ENCODE results near the gene RTN4R. TPM values are rescaled to one million over a fixed set of nuclear protein-coding genes. Genes with fewer than 3 reads are reported as not detected.

Gene RTN4R
- total RNA-seq, 1 donor from 2014 or later: 0.79 TPM

GRCh38 chr22:20216863-20217499, 51.1 kb downstream of the RTN4R start:
- DNase-seq (ENCODE audit: low read depth in 2 of 2): no peak

GRCh38 chr22:20215742-20216141, 52.4 kb downstream of the RTN4R start:
- no peak for DNase-seq (ENCODE audit: low read depth in 2 of 2)

- DNase-seq (ENCODE audit: low read depth in 2 of 2): no peak
These were observed 53.3 kb downstream of the RTN4R start for GRCh38 chr22:20214853-20215252.

DNA sequence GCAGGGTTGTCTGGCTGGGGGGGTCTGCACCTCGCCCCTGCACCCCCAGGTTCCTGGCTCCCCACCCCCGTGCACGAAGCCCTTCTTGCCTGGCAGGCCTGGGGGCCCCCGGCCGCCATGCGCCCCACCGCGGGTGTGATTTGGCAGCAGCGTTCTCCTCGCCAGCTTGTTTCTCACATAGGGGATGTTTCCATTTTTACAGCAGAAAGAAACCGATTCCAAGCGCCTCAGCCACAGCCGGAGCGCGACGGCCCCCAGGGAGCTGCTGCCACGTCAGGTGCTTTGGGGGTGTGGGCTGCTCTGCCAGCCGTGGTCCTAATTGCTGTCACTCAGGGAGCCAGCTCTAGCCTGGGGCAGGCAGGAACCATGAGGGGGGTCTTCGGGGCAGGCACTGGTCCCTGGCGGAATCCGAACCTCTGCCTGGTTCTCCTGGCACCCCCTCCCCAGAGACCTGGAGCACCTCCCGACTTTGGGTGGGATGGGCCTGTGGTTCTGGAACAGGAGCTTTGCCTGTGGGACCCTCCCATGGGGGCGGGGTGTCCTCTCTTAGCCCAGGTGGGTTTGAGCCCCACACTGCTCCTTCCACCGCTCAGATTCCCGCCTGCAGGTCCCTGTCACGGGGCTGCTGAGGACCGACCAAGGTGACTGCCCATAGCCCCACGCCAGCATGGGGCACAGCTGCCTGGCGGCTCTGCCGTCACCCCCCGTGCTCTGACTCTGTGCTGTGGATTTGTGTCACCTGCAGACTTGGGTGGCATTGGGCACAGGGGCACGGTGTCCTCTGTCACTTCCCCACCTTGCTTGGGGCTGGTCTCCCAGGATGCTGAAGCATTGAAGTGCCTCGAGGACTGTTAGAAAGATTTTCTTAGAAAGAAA, 54.0 kb downstream of the RTN4R start:
- no peak for DNase-seq (ENCODE audit: low read depth in 2 of 2)

DNA sequence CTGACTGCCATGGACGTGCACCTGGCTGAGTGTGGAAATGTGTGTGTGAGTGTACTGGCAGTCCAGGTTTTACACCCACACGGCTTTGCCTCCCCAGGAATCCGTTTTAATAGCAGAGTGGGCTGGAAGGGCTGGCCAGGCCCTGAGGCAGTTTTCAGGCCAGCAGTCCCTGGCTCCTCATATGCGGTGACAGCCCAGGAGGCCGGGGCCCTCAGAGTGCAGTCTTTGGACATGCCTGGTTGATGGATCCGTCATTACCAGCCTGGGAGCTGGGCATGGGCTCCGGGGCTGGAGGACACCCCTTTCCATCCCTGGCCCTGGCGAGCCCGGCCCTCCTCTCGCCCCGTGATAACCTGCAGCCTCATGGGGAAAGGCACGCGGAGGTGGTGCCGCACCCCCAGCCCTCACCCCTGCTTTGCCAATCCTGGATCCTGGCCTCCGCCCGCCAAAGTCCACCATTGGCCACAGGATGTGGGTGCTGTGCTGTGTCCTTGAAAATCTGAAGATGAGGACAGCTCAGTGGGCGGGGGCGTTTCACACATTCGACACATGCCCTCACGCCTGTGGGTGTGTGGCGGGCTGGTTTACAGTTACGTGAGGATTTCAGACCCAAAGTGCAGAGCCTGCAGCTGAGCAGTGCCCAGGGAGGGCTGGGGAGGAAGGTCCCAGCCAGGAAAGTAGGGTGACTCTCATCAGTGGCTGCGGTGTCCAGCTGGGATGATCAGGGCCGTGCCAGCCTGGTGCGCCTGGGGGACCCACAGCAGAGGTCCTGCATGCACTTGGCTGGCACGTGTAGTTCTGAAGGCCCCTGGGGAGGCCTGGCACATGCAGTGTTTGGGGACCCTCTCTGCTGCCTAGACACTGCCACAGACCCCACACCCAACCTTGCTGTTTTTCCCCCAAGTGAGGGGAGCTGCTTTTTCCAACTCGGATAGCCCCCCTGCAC, 55.1 kb downstream of the RTN4R start:
- no peak for DNase-seq (ENCODE audit: low read depth in 2 of 2)

DNA sequence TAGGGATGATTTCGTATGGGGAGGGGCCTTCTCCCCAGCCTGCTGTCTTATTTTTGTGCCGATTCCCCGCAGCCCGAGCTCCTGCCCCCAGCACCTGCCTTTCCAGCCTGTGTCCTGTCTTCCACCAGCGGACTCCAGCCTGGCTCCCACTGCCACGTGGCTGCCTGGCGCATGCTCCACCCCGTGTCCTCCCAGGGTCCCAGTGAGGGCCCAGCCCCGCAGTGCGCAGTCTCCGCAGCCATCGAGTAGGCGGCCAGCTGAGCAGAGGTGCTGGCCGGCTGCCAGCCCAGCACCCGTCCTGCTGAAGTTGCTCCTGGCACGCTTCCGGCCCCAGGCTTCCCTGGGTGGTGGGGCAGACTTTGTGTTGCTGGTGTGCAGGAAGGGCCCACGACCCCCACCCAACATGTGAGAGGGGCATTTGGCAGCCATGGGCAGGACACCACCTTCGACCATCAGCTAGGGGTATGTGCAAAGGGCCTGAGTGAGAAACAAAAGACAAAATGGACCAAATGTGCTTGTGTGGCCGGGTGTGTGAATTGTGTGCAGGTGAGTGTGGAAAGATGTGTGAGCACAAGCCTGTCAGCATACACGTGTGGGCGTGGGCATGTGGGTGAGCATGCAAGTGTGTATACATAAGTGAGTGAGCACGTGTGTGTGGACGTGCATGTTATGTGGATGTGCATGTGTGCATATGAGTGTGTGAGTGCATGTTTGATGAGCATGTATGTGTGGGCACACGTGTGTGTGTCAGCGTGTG, 55.9 kb downstream of the RTN4R start:
- DNase-seq (ENCODE audit: low read depth in 2 of 2): no peak

DNA sequence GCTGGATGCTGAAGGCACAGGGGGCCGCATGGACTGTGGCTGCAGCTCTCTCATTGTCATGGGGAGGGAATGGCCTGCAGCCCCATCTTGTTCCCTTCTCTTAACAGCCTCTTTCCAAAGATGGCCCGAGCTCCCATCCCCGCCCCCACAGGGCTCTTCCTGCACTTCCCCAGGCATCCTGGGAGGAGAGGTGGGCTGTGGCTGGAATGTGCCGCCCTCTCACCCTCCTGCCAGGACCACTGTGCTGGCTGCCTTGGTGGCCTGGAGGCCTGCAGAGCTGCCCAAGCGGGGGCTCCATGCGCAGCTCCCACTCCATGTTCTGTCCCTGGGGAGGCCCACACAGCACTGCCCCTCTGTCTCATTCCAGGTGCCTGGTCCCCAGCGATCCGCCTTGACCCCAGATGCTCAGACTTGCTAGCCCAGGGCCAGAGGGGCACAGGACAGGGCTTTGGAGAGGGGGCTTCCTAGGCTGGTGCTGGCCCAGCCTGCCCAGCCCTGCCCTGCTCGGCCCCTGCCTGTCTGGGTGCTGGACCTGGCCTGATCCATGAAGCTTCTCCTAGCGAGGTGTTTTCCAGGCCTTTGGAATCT, 56.6 kb downstream of the RTN4R start:
- DNase-seq (ENCODE audit: low read depth in 2 of 2): no peak

GRCh38 chr22:20210473-20211059, 57.6 kb downstream of the RTN4R start:
- DNase-seq (ENCODE audit: low read depth in 2 of 2): no peak

DNA sequence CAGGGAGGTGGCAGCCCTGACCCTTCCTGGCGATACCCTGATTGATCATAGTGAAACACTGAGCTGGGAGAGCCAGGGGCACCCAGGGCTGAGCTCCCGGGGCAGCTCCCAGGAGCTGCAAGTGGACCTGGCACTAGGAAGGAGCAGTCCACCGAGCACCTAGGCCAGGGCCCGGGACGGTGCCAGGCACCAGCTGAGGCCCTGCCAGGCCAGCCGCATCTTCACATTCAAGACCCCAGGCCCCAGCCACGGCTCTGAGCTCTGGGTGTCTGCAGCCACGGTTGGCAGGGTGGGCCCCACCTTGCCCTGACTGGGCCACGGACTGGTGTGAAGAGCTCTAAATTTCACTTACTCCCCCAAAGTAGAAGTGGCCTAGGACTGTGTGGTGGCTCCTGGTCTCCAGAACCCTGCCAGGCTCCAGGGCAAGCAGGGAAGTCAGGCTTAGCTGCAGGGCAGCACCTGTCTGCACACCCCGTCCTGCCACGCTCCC, 58.3 kb downstream of the RTN4R start:
- no peak for DNase-seq (ENCODE audit: low read depth in 2 of 2)

DNA sequence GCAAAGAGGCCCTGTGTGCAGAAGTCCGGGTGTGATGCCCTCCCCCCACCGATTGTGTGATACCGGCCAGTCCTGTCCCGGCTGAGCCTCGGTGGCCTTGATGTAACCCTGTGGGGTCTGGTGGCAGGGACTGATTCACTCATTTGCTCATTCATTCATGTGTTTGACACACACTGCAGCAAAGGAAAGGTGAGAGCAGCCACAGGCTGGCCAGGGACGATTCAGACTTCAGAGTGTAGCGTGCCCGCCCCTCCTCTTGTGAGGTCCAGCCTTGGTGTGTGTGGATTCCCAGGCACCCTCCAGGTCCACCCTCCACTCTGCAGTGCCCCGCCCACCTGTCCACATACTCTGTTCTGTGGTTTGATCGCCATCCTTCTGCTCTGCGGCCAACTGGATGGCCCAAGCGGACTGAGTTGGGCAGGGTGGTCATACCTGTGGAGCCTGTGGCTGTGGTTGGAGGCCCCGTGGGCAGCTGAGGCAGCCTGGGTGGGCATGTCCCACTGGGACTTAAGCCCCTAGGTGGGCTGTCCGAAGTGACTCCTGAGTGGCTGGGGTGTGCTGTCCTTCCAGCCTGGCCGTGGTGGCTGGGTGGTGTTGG, 59.3 kb downstream of the RTN4R start:
- DNase-seq (ENCODE audit: low read depth in 2 of 2): no peak

- DNase-seq (ENCODE audit: low read depth in 2 of 2): no peak
These were observed 60.7 kb downstream of the RTN4R start for GRCh38 chr22:20207277-20208025.

DNA sequence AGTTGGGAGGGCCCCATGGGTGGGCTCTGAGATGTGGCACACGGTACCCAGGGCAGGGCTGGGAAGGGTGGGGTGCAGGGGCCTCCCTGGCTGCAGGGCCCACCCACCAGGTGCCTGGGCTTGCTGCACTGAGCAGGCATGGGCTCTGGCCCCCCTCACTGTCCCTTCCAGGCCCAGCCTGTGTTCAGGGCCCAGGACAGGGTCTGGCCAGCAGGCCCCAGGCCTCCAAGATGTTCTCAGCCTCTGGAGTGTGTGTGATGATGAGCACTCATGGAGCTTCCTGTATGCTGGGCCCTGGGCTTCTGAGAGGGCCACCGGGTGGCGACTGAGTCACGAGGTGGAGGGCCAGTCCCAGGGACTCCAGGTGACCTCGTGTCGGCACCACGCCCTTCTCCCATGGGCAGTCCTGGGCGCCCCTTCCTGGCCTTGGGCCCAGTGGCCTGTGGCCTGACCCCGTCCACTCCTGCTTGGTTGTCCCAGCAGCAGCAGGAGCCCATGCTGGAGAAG, 61.4 kb downstream of the RTN4R start:
- DNase-seq (ENCODE audit: low read depth in 2 of 2): peak; percentile 26 to 39

- DNase-seq (ENCODE audit: low read depth in 2 of 2): peak; percentile 55 to 74
These were observed 62.0 kb downstream of the RTN4R start for GRCh38 chr22:20205964-20206708.

DNA sequence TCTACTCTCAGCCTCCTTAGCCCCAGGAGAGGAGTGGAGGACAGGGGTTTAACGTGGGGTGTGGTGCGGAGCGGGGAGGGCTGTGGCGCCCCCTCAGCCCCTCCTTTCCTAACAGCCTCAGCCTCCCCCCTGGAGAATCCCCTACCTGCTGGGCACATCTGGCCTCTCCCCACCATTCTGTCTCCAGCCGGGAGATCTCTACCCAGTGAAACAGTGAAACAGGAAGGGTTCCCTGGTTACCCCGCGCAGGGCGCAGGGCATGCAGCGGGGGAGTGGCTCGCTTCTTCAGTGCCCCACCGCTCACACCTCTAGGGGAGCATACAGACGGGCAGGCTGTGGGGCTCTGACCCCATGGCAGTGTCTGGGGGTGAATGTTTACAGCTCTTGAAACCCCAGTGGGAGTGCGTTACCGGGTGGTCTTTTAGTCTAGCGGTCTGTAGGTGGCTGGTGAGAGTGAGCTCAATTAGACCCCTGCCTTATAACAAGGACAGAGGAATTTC, 62.6 kb downstream of the RTN4R start:
- no peak for DNase-seq (ENCODE audit: low read depth in 2 of 2)

GRCh38 chr22:20204806-20205205, 63.3 kb downstream of the RTN4R start:
- DNase-seq (ENCODE audit: low read depth in 2 of 2): no peak

GRCh38 chr22:20204311-20204710, 63.8 kb downstream of the RTN4R start:
- no peak for DNase-seq (ENCODE audit: low read depth in 2 of 2)

- DNase-seq (ENCODE audit: low read depth in 2 of 2): peak in 1 of 2 donors; percentile 6
These were observed 64.4 kb downstream of the RTN4R start for GRCh38 chr22:20203552-20204201.

Measured in lung microvascular endothelial cell (primary cell).